Lung (tissue), 12 donors: ENCODE measurements around the gene CD244. TPM values are rescaled to one million over a fixed set of nuclear protein-coding genes. Genes with fewer than 3 reads are reported as not detected.

Experiments
- ATAC-seq: fragments of 200-7000 bp; cut with Tn5 transposase; one replicate; pipeline ENCODE4 v1.9.1; 2020; ENCODE audit warnings: moderate number of reproducible peaks; ENCODE audit not compliant: insufficient read depth, low FRiP score
- DNase-seq, 3 donors: peaks; one replicate each; pipeline ENCODE4 v3.0.0-alpha.2; 2013 to 2017
- H3K27ac ChIP-seq, 2 donors: one replicate each; pipeline ENCODE4 v1.5.1; 2013; ENCODE audit warnings: mild to moderate bottlenecking in 2 of 2, moderate library complexity in 2 of 2, control low read depth in 1 of 2, inconsistent platforms in 1 of 2, low read depth in 1 of 2, low read length in 1 of 2
- H3K27me3 ChIP-seq, 3 donors: one replicate each; pipeline ENCODE4 v1.5.1; 2013; ENCODE audit warnings: low read length in 2 of 3; ENCODE audit not compliant: control insufficient read depth in 3 of 3, insufficient read depth in 3 of 3
- H3K36me3 ChIP-seq, 4 donors: one replicate each; pipeline ENCODE4 v1.5.1; 2013; ENCODE audit warnings: low read length in 4 of 4, mild to moderate bottlenecking in 1 of 4, moderate library complexity in 1 of 4; ENCODE audit not compliant: control insufficient read depth in 4 of 4, insufficient read depth in 4 of 4
- H3K4me1 ChIP-seq, 5 donors: one replicate each; pipeline ENCODE4 v1.5.1; 2013; ENCODE audit warnings: low read length in 5 of 5, mild to moderate bottlenecking in 2 of 5, moderate library complexity in 1 of 5; ENCODE audit not compliant: control insufficient read depth in 5 of 5, insufficient read depth in 5 of 5
- H3K4me3 ChIP-seq: one replicate; pipeline ENCODE4 v1.5.1; 2013; ENCODE audit warnings: mild to moderate bottlenecking, control low read depth, moderate library complexity
- H3K9ac ChIP-seq, 2 donors: one replicate each; pipeline ENCODE4 v1.5.1; 2013; ENCODE audit warnings: low read length in 2 of 2, control low read depth in 1 of 2; ENCODE audit not compliant: insufficient read depth in 1 of 2
- H3K9me3 ChIP-seq, 4 donors: one replicate each; pipeline ENCODE4 v1.5.1; 2013; ENCODE audit warnings: low read length in 3 of 4, mild to moderate bottlenecking in 1 of 4, moderate library complexity in 1 of 4; ENCODE audit not compliant: control insufficient read depth in 4 of 4, insufficient read depth in 3 of 4
- CTCF ChIP-seq: IDR thresholded peaks from 2 replicates; pipeline ENCODE4 v1.5.1; 2012; ENCODE audit warnings: mild to moderate bottlenecking; ENCODE audit errors: control extremely low read depth, extremely low read depth
- WGBS, 2 donors: extraction: QIAGEN DNeasy Blood & Tissue Kit; methylation state at CpG; one replicate each; pipeline ENCODE4 v1.1.7; 2013; 5-methylcytosine and 5-hydroxymethylcytosine counted together
- polyA plus RNA-seq, 2 donors: library from polyadenylated mRNA; stranded (reverse); fragments of 200-250 nt; gene quantifications; one replicate each; pipeline ENCODE4 v1.2.1, GENCODE V29; 2013
- total RNA-seq, 2 donors: library from RNA; depleted of rRNA in 1 of 2; stranded (reverse); fragments of >200 nt in 1 of 2; gene quantifications; one replicate each; pipeline ENCODE4 v1.2.1, GENCODE V29; 2014 to 2021
- donor health status: control.
- donor health status: control.
- donor health status: Bipolar disorder and iron deficiency.
- donor health status: healthy.
- donor health status: DM: yes; HTN: yes; CAD: no.

The CD244 gene
- total and polyA plus RNA-seq, 4 donors, result 0.57 to 3.2 (median 2.3) TPM

GRCh38 chr1:160853754-160854153 is 8.9 kb downstream of the CD244 start:
- H3K27ac ChIP-seq, result no peak overlapping the region
- no peaks in the 10 kb centered on the region for H3K9me3 ChIP-seq
- WGBS, 2 donors, result 87 to 88% methylated on average over 2 of the region's 2 CpGs
- no peak for TF ChIP-seq CTCF
- no peak overlapping the region for H3K9ac ChIP-seq
- peaks cover 0 to 4% (median 0%) of the 10 kb centered on the region in 3 donors for H3K27me3 ChIP-seq
- DNase-seq (no peak), ATAC-seq (no peak)
- no peaks in the 10 kb centered on the region for H3K36me3 ChIP-seq
- no peaks in the 10 kb centered on the region for H3K4me1 ChIP-seq
- no peak overlapping the region for H3K4me3 ChIP-seq

- 93 to 98% methylated on average over 3 of the region's 3 CpGs for WGBS, 2 donors
- no peak for ATAC-seq
- no peaks in the 10 kb centered on the region for H3K4me1 ChIP-seq
Observed at GRCh38 chr1:160853014-160853413, 9.7 kb downstream of the CD244 start.

GRCh38 chr1:160850993-160851392 is 11.7 kb downstream of the CD244 start:
- no peaks in the 10 kb centered on the region for H3K4me1 ChIP-seq
- H3K9me3 ChIP-seq, result peaks cover 0 to 2% (median 0%) of the 10 kb centered on the region in 4 donors
- TF ChIP-seq CTCF, result no peak
- H3K9ac ChIP-seq, result no peak overlapping the region
- ATAC-seq, result no peak
- DNase-seq, result no peak
- H3K27ac ChIP-seq, result no peak overlapping the region
- H3K27me3 ChIP-seq, result peaks cover 0 to 4% (median 0%) of the 10 kb centered on the region in 3 donors
- no peak overlapping the region for H3K4me3 ChIP-seq
- no peaks in the 10 kb centered on the region for H3K36me3 ChIP-seq
- 91 to 94% methylated on average over 8 of the region's 8 CpGs for WGBS, 2 donors

More at GRCh38 chr1:160853014-160853413, 9.7 kb downstream of the CD244 start:
- H3K9ac ChIP-seq, result no peak overlapping the region
- no peaks in the 10 kb centered on the region for H3K9me3 ChIP-seq
- H3K27ac ChIP-seq, result no peak overlapping the region
- no peak overlapping the region for H3K4me3 ChIP-seq
- peaks cover 0 to 4% (median 0%) of the 10 kb centered on the region in 3 donors for H3K27me3 ChIP-seq
- H3K36me3 ChIP-seq, result no peaks in the 10 kb centered on the region
- TF ChIP-seq CTCF, result no peak
- no peak for DNase-seq

GRCh38 chr1:160850541-160850940 is 12.1 kb downstream of the CD244 start:
- H3K9ac ChIP-seq, result no peak overlapping the region
- H3K36me3 ChIP-seq, result no peaks in the 10 kb centered on the region
- H3K27me3 ChIP-seq, result peaks cover 0 to 4% (median 0%) of the 10 kb centered on the region in 3 donors
- peaks cover 0 to 2% (median 0%) of the 10 kb centered on the region in 4 donors for H3K9me3 ChIP-seq
- TF ChIP-seq CTCF, result no peak
- H3K27ac ChIP-seq, result no peak overlapping the region
- no peak for ATAC-seq
- no peaks in the 10 kb centered on the region for H3K4me1 ChIP-seq
- 80 to 83% methylated on average over 5 of the region's 5 CpGs for WGBS, 2 donors
- no peak overlapping the region for H3K4me3 ChIP-seq
- no peak for DNase-seq
